DND-41 (cell line): Measurements from ENCODE around the gene HSPA12B.

Source experiments
- ATAC-seq: fragments of 200-7000 bp; cut with Tn5 transposase; 3 replicates; pipeline ENCODE4 v1.9.1; 2021; ENCODE audit warnings: low read depth; ENCODE audit not compliant: insufficient read depth
- DNase-seq: peaks from one replicate; pipeline ENCODE4 v3.0.0-alpha.2; 2020
- H2AFZ ChIP-seq: 2 replicates; pipeline ENCODE4 v1.6.0; 2012; ENCODE audit warnings: low read depth, low read length
- H3K27ac ChIP-seq: 2 replicates; pipeline ENCODE4 v1.5.1; 2012; ENCODE audit warnings: low read length, inconsistent platforms
- H3K27me3 ChIP-seq: fragments of 200-600 bp; sonication (generic); 2 replicates; pipeline ENCODE4 v1.6.0; 2012; ENCODE audit warnings: low read length, mild to moderate bottlenecking, inconsistent platforms; ENCODE audit not compliant: insufficient read depth, poor library complexity
- H3K36me3 ChIP-seq: 2 replicates; pipeline ENCODE4 v1.5.1; 2012; ENCODE audit warnings: low read length, inconsistent platforms; ENCODE audit not compliant: insufficient read depth
- H3K4me1 ChIP-seq: 2 replicates; pipeline ENCODE4 v1.5.1; 2012; ENCODE audit warnings: mild to moderate bottlenecking, low read length; ENCODE audit not compliant: insufficient read depth
- H3K4me2 ChIP-seq: 2 replicates; pipeline ENCODE4 v1.6.0; 2012; ENCODE audit warnings: mild to moderate bottlenecking, moderate library complexity, low read length, inconsistent platforms; ENCODE audit not compliant: insufficient read depth
- H3K4me3 ChIP-seq, 2 experiments: fragments of 200-600 bp in 1 of 2; shearing (Covaris generic) in 1 of 2; 2 replicates each; pipeline ENCODE4 v1.5.1; 2012 to 2016; ENCODE audit warnings: inconsistent platforms in 2 of 2, low read length in 2 of 2, mild to moderate bottlenecking in 2 of 2, low read depth in 1 of 2, moderate library complexity in 1 of 2
- H3K79me2 ChIP-seq: 2 replicates; pipeline ENCODE4 v1.6.0; 2012; ENCODE audit warnings: low read length, inconsistent platforms; ENCODE audit not compliant: insufficient read depth
- H3K9ac ChIP-seq: 2 replicates; pipeline ENCODE4 v1.6.0; 2012; ENCODE audit warnings: low read depth, mild to moderate bottlenecking, inconsistent platforms, low read length, moderate library complexity
- H3K9me3 ChIP-seq: 2 replicates; pipeline ENCODE4 v1.5.1; 2012; ENCODE audit warnings: low read length, moderate library complexity, mild to moderate bottlenecking, inconsistent platforms; ENCODE audit not compliant: insufficient read depth, severe bottlenecking
- H4K20me1 ChIP-seq: 2 replicates; pipeline ENCODE4 v1.6.0; 2012; ENCODE audit warnings: low read length; ENCODE audit not compliant: insufficient read depth
- EZH2 ChIP-seq: IDR thresholded peaks from 3 replicates; pipeline ENCODE4 v1.6.1; 2012; ENCODE audit warnings: borderline replicate concordance, low read depth, mild to moderate bottlenecking, moderate library complexity, low read length, inconsistent platforms; ENCODE audit not compliant: severe bottlenecking
- TF ChIP-seq, protein P1 (sequence below): IDR thresholded peaks from 2 replicates; pipeline ENCODE4 v1.5.1; 2012; ENCODE audit warnings: borderline replicate concordance, low read length, moderate library complexity, mild to moderate bottlenecking; ENCODE audit not compliant: poor library complexity, severe bottlenecking; ENCODE audit errors: extremely low read depth

The HSPA12B gene

DNA sequence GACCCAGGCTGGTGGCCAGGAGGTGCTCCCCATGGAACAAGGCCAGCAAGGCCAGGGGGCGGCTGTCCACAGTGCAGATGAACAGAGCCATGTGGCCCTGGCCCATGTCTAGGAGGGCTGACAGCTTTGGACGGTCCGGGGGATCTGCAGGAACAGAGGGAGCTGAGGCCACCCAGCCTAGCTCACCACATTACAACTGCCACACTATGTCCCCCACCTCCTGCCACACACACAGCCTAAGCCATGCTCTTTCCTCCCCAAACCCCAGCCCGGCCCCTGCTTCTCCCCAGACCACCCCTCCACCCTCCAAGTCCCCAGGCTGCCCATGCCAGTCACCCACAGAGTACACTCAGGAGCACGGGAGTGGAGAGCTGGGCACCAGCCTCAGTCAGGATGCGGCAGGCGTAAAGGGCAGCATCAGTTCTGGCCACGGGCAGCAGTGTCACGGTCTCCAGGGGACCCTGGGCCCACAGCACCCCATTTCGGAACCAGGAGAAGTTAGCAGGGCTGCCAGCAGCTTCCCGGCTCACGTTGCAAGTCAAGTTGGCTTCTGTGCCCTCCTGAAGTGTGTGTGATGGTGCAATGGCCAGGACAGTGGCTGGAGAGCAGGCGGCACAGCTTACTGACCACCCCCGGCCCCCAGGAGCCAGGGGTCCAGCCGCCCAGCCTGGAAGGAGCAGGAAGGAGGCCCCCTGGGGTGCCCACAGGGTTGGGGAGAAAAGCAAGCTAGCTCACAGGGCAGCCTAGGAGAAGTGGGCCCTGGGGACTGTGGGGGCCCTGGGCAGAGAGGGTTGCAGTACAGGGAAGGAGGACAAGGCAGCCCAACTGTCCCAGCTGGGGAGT, 35.5 kb upstream of the HSPA12B start:
- ATAC-seq (no peak), DNase-seq (no peak)
- TF ChIP-seq, protein P1, sequence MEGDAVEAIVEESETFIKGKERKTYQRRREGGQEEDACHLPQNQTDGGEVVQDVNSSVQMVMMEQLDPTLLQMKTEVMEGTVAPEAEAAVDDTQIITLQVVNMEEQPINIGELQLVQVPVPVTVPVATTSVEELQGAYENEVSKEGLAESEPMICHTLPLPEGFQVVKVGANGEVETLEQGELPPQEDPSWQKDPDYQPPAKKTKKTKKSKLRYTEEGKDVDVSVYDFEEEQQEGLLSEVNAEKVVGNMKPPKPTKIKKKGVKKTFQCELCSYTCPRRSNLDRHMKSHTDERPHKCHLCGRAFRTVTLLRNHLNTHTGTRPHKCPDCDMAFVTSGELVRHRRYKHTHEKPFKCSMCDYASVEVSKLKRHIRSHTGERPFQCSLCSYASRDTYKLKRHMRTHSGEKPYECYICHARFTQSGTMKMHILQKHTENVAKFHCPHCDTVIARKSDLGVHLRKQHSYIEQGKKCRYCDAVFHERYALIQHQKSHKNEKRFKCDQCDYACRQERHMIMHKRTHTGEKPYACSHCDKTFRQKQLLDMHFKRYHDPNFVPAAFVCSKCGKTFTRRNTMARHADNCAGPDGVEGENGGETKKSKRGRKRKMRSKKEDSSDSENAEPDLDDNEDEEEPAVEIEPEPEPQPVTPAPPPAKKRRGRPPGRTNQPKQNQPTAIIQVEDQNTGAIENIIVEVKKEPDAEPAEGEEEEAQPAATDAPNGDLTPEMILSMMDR = no peak
- TF ChIP-seq EZH2 = no peak
- no peak overlapping the region for H3K9ac ChIP-seq
- H3K4me2 ChIP-seq = no peak overlapping the region
- H3K4me3 ChIP-seq = no peak overlapping the region
- no peaks in the 10 kb centered on the region; the same call in none of the 2 replicates for H4K20me1 ChIP-seq
- H3K27me3 ChIP-seq = no peaks in the 10 kb centered on the region
- no peaks in the 10 kb centered on the region for H3K9me3 ChIP-seq
- no peak overlapping the region for H2AFZ ChIP-seq
- no peaks in the 10 kb centered on the region for H3K79me2 ChIP-seq
- H3K27ac ChIP-seq = no peak overlapping the region
- H3K36me3 ChIP-seq = no peaks in the 10 kb centered on the region
- no peaks in the 10 kb centered on the region for H3K4me1 ChIP-seq

DNA sequence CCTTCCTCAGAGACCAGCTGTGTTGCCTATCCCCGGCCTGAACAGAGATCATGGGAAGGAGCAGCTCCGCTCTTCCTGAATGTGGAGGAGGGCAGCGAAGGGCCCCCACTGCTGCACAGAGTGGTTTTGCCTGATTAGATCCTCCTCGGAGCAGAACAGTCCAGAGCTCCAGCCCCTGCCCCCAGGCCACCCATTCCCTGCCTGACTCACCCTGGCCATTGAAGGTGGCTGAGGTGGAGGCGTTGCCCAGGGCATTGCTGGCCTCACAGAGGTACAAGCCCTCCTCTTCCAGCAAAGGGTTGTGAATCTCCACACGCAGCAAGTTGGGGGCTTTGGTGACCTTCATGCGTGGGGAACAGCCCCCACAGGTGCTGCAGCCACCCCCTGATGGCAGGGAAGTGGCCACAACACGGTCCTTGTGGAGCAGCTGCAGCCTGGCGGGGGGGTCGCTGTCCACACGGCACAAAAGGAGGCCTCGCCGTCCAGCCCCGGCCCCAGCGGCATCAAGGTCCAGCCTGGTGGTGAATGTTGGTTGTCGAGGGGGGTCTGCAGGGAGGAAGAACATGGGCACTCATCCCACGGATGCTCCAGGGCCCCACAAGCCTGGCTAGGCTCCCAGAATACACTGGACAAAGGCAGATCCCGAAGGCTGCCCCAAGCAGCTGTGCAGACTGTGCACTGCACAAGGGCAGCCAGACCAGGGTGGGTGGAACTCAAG, 34.7 kb upstream of the HSPA12B start:
- no peak overlapping the region for H3K27ac ChIP-seq
- no peaks in the 10 kb centered on the region; the same call in 1 of the 2 replicates for H4K20me1 ChIP-seq
- no peaks in the 10 kb centered on the region for H3K9me3 ChIP-seq
- no peak overlapping the region for H2AFZ ChIP-seq
- H3K4me2 ChIP-seq = no peak overlapping the region
- no peak overlapping the region for H3K9ac ChIP-seq
- no peaks in the 10 kb centered on the region for H3K36me3 ChIP-seq
- H3K4me1 ChIP-seq = no peaks in the 10 kb centered on the region
- no peaks in the 10 kb centered on the region for H3K27me3 ChIP-seq
- TF ChIP-seq, protein P1 = no peak
- TF ChIP-seq EZH2 = no peak
- H3K4me3 ChIP-seq = no peak overlapping the region
- H3K79me2 ChIP-seq = no peaks in the 10 kb centered on the region
- DNase-seq (no peak), ATAC-seq (no peak)

DNA sequence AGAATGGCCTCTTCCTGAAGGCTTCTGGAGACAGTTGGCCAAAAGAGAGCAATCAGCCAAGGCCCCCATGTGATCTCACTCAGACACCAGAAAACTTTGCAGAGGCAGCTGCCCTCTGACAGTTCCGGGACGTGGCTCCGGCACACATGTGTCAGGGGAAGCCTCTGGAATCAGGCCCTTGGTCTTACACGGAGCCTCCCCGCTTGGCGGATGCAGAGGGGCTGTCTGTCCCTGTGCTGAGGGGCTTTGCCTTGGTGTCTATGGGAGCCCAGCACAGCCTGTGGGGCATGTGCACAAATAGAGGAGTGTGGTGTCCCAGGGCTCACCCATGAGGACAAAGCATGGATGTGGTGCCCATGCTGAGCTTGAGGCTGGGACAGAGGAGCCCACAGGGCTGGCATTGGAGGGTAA, 33.9 kb upstream of the HSPA12B start:
- H3K36me3 ChIP-seq = no peaks in the 10 kb centered on the region
- no peak overlapping the region for H3K4me3 ChIP-seq
- H4K20me1 ChIP-seq = no peaks in the 10 kb centered on the region; the same call in 1 of the 2 replicates
- H3K4me2 ChIP-seq = no peak overlapping the region
- no peak overlapping the region for H2AFZ ChIP-seq
- ATAC-seq (no peak), DNase-seq (no peak)
- H3K9ac ChIP-seq = no peak overlapping the region
- TF ChIP-seq EZH2 = no peak
- TF ChIP-seq, protein P1 = no peak
- no peaks in the 10 kb centered on the region for H3K27me3 ChIP-seq
- H3K4me1 ChIP-seq = no peaks in the 10 kb centered on the region
- no peaks in the 10 kb centered on the region for H3K9me3 ChIP-seq
- no peaks in the 10 kb centered on the region for H3K79me2 ChIP-seq
- H3K27ac ChIP-seq = no peak overlapping the region
